HuH-7 (cell line): Measurements from ENCODE around the gene ZKSCAN2.

Experiments used
- DNase-seq: peaks from one replicate; pipeline ENCODE4 v3.0.0; 2011; ENCODE audit warnings: low spot score

Gene ZKSCAN2

GRCh38 chr16:25223964-25224363, 33.7 kb downstream of the ZKSCAN2 start:
- no peak for DNase-seq

DNA sequence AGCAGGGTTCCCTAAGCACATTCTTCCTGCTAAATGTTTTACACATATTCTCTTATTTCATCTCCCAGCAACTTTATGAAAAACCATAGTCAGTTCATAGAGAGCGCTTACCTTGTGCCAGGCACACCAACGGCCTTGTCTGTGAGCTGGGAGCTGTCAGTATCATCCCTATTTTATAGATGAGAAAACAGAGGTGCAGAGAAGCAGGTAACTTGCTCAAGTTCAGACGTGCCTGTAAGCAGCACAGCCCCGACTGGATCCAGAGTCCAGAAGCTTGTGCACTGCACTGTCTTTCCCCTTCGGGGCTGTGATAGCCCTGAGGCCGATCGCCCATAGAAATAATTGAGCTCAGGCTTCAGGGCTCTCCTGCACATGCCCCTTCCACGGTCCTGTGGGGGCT, 34.7 kb downstream of the ZKSCAN2 start:
- DNase-seq, result no peak

GRCh38 chr16:25219070-25219737, 38.4 kb downstream of the ZKSCAN2 start:
- no peak for DNase-seq

- DNase-seq, result no peak
Measured at GRCh38 chr16:25217921-25218320, 39.7 kb downstream of the ZKSCAN2 start.

GRCh38 chr16:25217112-25217511, 40.5 kb downstream of the ZKSCAN2 start:
- DNase-seq, result no peak

DNA sequence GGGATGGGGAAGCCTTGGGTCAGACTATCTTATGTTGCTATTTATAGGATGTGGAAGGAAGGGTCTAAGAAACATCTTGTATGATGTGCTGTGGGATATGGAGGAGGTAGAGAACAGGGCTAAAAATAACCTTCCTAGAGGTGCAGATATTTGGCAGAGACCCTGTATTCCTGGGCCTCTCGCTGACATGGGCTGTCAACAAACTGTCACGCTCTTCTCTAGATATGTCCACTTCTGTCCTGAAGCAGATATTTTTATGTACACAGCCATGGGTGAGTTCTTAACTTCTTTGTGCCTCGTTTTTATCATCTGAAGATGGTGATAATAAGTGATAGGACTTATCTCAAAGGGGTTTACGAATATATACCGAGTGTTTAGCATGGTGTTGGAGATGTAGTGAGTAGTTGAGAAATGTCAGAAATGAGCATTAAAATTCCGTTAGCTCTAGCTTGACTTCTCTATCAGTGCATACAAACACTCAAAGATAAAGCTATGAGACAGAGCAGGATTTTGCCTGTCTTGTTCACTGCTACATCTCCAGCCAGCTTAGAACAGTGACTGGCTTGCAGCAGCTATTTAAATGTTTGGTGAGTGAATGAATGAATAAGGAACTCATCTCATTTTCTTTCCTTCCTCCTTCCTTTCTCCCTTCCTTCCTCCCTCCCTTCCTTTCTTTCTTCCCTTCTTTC, 43.8 kb downstream of the ZKSCAN2 start:
- no peak for DNase-seq

DNA sequence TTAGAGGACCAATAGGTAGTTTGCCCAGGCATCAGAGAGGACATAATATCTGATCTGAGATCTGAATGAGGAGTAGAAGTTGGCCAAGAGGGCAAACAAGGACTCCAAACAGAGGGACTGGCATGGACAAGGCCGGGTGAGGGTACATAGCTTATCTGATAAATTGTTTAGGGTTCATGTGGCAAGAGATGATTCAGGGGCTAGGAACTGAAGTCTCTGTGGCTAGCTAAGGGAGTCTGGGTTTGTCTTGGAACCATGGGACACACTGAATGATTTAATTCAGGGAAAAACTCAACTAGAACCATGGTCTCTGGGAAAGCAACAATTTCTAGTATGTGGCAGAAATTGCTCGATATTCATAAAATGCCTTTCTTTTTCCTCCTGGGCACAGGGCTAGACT, 45.0 kb downstream of the ZKSCAN2 start:
- DNase-seq, result no peak

DNA sequence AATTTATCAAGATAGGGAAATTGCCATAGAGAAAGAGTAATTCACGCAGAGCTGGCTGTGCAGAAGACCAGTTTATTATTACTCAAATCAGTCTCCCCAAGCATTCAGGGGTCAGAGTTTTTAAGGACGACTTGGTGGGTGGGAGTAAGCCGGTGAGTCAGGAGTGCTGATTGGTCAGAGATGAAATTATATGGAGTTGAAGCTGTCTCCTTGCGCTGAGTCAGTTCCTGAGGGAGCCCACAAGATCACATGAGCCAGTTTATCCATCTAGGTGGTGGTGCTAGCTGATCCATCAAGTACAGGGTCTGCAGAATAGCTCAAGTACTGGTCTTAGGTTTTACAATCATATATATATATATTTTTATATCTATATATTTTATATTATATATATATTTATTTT, 46.9 kb downstream of the ZKSCAN2 start:
- DNase-seq, result no peak

DNA sequence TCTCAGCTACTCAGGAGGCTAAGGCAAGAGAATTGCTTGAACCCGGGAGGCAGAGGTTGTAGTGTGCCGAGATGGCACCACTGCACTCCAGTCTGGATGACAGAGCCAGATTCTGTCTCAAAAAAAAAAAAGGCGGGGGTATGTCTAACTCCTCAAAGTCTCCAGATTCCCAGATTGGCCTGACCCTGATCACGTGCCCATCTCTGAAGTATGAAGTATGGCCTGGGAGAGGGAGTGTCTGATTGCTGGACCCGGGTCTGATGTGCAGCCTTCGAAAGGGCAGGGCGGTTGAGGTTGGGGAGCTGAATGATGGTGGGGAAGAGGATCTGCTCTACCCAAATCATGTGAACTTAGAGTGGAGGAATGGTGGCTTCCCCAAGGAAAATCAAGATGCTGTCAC, 58.2 kb downstream of the ZKSCAN2 start:
- no peak for DNase-seq

GRCh38 chr16:25198021-25198420, 59.6 kb downstream of the ZKSCAN2 start:
- no peak for DNase-seq

- no peak for DNase-seq
Measured at GRCh38 chr16:25194273-25194878, 63.3 kb downstream of the ZKSCAN2 start.

DNA sequence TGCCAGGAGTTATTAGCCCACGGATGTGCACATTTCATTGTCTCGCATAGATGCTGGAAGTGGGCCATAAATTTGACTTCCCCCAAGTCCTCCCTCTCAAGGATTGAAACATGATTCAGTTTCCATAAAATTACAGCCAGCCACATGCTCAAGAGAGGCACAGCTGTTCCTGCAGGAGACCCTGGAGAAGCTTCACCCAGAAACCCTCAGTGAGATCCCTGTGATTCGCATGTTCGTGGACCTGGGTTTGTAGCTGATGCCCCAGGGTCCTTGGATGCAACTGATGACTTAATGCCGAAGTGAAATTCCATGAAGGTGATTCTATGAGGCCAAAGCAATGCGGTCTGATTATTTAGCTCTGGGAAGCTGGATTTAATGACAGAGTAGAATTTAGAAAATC, 65.5 kb downstream of the ZKSCAN2 start:
- DNase-seq, result no peak

DNA sequence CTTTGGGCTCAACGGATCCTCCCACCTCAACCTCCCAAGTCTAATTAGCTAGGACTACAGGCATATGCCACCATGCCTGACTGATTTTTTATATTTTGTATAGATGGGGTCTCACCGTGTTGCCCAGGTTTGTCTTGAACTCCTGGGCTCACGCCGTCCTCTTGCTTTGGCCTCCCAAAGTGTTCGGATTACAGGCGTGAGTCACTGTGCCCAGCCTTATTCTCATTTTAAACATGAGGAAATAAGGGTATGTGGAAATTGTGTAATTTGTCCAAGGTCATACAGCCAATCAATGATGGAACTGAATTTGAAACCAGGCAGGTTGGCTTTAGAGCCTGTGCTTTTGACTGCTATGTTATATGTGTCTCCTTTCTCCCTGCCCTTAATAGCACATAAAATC, 68.3 kb downstream of the ZKSCAN2 start:
- no peak for DNase-seq

DNA sequence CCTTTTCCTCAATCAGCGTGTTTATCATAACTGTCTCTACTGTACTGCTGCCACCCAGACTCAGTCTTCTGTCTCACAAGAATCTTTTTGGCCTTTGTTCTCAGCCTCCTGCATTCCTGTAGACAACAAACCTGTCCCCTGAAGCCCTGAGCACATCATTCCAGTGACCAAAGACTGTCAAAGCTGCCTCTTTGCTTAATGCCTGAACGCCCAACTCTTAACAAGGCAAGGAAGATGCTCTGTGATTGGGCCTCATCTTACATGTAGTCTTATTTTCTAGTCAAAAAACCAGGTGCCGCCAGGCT, 70.2 kb downstream of the ZKSCAN2 start:
- DNase-seq, result no peak
